ENCODE measurements around the gene POLRMT. TPM values are rescaled to one million over a fixed set of nuclear protein-coding genes. Genes with fewer than 3 reads are reported as not detected.

Gene POLRMT
- total RNA-seq, 1 experiment from 2014 or later = 40.9 TPM

DNA sequence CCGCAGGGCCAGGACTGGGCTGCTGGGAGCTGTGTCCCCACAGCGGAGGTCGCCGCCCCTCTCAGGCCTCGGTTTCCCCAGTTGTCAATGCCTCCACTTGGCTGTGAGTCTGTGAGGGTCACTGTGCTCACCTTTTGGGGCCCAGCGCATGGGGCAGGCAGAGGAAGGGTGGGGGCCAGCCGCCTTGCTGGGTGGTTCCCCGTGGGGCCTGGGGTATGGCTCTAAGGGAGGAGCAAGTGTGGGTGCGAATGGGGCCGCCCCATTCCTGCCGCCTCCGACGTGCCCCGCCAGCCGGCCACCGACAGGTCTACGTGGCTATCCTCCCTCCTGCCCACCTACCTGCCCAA, 5.5 kb upstream of the POLRMT start:
- peaks cover 7% of the 10 kb centered on the region for H3K4me1 Mint-ChIP-seq (ENCODE audit: insufficient read depth, unreplicated experiment)
- TF ChIP-seq, protein P1, sequence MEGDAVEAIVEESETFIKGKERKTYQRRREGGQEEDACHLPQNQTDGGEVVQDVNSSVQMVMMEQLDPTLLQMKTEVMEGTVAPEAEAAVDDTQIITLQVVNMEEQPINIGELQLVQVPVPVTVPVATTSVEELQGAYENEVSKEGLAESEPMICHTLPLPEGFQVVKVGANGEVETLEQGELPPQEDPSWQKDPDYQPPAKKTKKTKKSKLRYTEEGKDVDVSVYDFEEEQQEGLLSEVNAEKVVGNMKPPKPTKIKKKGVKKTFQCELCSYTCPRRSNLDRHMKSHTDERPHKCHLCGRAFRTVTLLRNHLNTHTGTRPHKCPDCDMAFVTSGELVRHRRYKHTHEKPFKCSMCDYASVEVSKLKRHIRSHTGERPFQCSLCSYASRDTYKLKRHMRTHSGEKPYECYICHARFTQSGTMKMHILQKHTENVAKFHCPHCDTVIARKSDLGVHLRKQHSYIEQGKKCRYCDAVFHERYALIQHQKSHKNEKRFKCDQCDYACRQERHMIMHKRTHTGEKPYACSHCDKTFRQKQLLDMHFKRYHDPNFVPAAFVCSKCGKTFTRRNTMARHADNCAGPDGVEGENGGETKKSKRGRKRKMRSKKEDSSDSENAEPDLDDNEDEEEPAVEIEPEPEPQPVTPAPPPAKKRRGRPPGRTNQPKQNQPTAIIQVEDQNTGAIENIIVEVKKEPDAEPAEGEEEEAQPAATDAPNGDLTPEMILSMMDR (IDR thresholded peaks at IDR 0.05; ENCODE audit: unreplicated experiment) = no peak
- no TSS peak for BruUV-seq (replicated peaks)
- no peaks in the 10 kb centered on the region for H3K36me3 Mint-ChIP-seq (ENCODE audit: insufficient read depth, unreplicated experiment)
- POLR2A ChIA-PET = no interaction called here
- H3K27me3 Mint-ChIP-seq (ENCODE audit: insufficient read depth, unreplicated experiment) = no peaks in the 10 kb centered on the region
- no peak for DNase-seq (ENCODE audit: unreplicated experiment)
- intact Hi-C loops (cut with micrococcal nuclease) = no loop called here
- peak overlapping the region; percentile 32 for H3K27ac Mint-ChIP-seq (ENCODE audit: low read depth, unreplicated experiment)
- CTCF ChIA-PET = no interaction called here
- peak overlapping the region; percentile 68 for H3K4me3 Mint-ChIP-seq (ENCODE audit: unreplicated experiment)
- no peaks in the 10 kb centered on the region for H3K9me3 Mint-ChIP-seq (ENCODE audit: unreplicated experiment)

GRCh38 chr19:634975-635652, 1.8 kb upstream of the POLRMT start:
- H3K27ac Mint-ChIP-seq (ENCODE audit: low read depth, unreplicated experiment) = no peak overlapping the region
- intact Hi-C loops (cut with micrococcal nuclease) = no loop called here
- CTCF ChIA-PET = no interaction called here
- TF ChIP-seq, protein P1 (IDR thresholded peaks at IDR 0.05; ENCODE audit: unreplicated experiment) = no peak
- peaks cover 14% of the 10 kb centered on the region for H3K36me3 Mint-ChIP-seq (ENCODE audit: insufficient read depth, unreplicated experiment)
- H3K4me1 Mint-ChIP-seq (ENCODE audit: insufficient read depth, unreplicated experiment) = peaks cover 7% of the 10 kb centered on the region
- no TSS peak for BruUV-seq (replicated peaks)
- H3K4me3 Mint-ChIP-seq (ENCODE audit: unreplicated experiment) = no peak overlapping the region
- H3K9me3 Mint-ChIP-seq (ENCODE audit: unreplicated experiment) = no peaks in the 10 kb centered on the region
- POLR2A ChIA-PET = no interaction called here
- no peak for DNase-seq (ENCODE audit: unreplicated experiment)
- H3K27me3 Mint-ChIP-seq (ENCODE audit: insufficient read depth, unreplicated experiment) = no peaks in the 10 kb centered on the region

DNA sequence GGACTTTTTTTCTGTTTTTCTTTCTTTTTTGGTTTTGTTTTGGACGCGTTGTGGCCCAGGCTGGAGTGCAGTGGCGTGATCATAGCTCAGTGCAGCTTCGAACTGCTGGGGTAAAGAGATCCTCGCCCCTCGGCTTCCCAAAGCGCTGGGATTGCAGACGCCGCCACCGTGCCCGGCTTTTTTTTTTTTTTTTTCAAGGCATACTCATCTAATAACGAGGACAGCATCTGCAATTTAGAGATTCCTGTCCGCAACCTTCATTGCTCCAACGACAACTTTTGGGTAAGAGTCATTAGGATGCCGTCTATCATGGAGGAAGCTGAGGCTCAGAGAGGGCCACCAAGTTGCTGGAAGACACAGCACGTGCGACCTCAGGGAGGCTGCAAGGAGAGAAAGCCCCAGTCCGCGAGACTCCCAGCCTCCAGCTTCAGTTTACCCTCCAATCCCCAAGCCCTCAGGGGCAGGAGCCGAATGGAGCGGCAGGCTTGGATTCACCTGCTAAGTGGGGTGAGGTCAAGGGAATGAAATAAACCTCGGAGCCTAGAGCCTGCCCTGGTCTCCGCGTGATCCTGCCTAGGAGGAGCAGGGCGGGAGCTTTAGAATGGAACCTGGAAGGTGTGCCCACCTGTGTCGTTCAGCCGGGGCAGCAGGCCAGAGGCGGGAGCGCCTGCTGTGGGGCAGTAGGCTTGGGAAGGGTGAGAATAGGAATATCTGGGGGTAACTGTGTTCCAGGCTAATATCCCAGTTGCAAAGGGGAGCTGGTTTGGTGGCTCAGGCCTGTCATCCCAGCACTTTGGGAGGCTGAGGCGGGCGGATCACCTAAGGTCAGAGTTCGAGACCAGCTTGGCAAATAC, 676 bp upstream of the POLRMT start:
- BruUV-seq (replicated peaks) = no TSS peak
- POLR2A ChIA-PET = interaction anchor here (0.6 to 2.5 kb wide), 12 partner anchors 21 to 441 kb away, joined by 3 to 8 read pairs (median 4); partner anchors contain the start of gene CDC34
- peaks cover under 1% of the 10 kb centered on the region for H3K4me1 Mint-ChIP-seq (ENCODE audit: insufficient read depth, unreplicated experiment)

More for the DNA sequence above, 676 bp upstream of the POLRMT start:
- Mint-ChIP-seq H3K4me3 (ENCODE audit: unreplicated experiment) (peak overlapping the region; percentile 84), H3K27ac (ENCODE audit: low read depth, unreplicated experiment) (peak overlapping the region; percentile 84), H3K36me3 (ENCODE audit: insufficient read depth, unreplicated experiment) (peaks cover 18% of the 10 kb centered on the region), H3K27me3 (ENCODE audit: insufficient read depth, unreplicated experiment) (no peaks in the 10 kb centered on the region), H3K9me3 (ENCODE audit: unreplicated experiment) (no peaks in the 10 kb centered on the region)
- intact Hi-C loops (cut with micrococcal nuclease) = loop anchor here (2.0 kb wide), 3 partner anchors 25 to 101 kb away; partner anchors contain the start of gene HCN2
- CTCF ChIA-PET = no interaction called here
- no peak for DNase-seq (ENCODE audit: unreplicated experiment)
- TF ChIP-seq, protein P1 (IDR thresholded peaks at IDR 0.05; ENCODE audit: unreplicated experiment) = no peak
